Measurements from ENCODE around the gene HSPE1. TPM values are rescaled to one million over a fixed set of nuclear protein-coding genes. Genes with fewer than 3 reads are reported as not detected.

HSPE1 gene
- total RNA-seq, 1 experiment from 2014 or later = 372 TPM

DNA sequence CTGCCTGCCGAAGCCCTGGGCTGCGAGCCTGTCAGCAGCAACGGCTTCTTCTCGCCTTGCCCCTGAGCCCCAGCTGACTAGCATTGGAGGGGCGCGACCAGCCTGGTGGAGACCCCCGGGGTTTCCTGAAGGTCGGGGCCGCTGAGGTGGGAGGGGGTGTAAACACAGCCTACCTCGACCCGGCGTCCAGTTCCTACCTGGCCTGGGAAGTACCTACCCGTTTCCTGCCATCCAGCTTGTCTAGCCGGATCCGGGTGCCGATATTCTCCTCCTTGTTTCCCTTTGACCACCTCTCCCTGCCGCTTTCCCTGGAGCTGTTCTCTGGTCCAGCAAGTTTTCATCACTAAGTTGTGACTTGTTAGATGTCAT is 16.2 kb downstream of the HSPE1 start:
- Mint-ChIP-seq H3K9me3 (peaks cover 6% of the 10 kb centered on the region), H3K4me3 (peak overlapping the region; percentile 99), H3K27ac (peak overlapping the region; percentile 95), H3K36me3 (peaks cover 16% of the 10 kb centered on the region), H3K4me1 (peaks cover 48% of the 10 kb centered on the region), H3K27me3 (ENCODE audit: low read depth) (no peaks in the 10 kb centered on the region)
- DNase-seq (ENCODE audit: low spot score) = no peak
- peak; percentile 49 for ATAC-seq
- TF ChIP-seq, protein P1, sequence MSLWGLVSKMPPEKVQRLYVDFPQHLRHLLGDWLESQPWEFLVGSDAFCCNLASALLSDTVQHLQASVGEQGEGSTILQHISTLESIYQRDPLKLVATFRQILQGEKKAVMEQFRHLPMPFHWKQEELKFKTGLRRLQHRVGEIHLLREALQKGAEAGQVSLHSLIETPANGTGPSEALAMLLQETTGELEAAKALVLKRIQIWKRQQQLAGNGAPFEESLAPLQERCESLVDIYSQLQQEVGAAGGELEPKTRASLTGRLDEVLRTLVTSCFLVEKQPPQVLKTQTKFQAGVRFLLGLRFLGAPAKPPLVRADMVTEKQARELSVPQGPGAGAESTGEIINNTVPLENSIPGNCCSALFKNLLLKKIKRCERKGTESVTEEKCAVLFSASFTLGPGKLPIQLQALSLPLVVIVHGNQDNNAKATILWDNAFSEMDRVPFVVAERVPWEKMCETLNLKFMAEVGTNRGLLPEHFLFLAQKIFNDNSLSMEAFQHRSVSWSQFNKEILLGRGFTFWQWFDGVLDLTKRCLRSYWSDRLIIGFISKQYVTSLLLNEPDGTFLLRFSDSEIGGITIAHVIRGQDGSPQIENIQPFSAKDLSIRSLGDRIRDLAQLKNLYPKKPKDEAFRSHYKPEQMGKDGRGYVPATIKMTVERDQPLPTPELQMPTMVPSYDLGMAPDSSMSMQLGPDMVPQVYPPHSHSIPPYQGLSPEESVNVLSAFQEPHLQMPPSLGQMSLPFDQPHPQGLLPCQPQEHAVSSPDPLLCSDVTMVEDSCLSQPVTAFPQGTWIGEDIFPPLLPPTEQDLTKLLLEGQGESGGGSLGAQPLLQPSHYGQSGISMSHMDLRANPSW (CRISPR knock-in tag; conservative IDR thresholded peaks at IDR 0.05; ENCODE audit: low read depth) = 0 out of 2 replicates have a peak, but pooled peaks have one; percentile 22
- TF ChIP-seq CREB1 (CRISPR knock-in tag; IDR thresholded peaks at IDR 0.05) (no peak), ELF4 (CRISPR knock-in tag; IDR thresholded peaks at IDR 0.05; ENCODE audit: low read depth) (no peak), MYBL2 (CRISPR knock-in tag; IDR thresholded peaks at IDR 0.05) (no peak), RELA (CRISPR knock-in tag; IDR thresholded peaks at IDR 0.05; ENCODE audit: borderline replicate concordance) (no peak; the same call in 1 of the 2 replicates), NFYB (CRISPR knock-in tag; conservative IDR thresholded peaks at IDR 0.05; ENCODE audit: low read depth) (no peak), TEAD1 (CRISPR knock-in tag; IDR thresholded peaks at IDR 0.05) (no peak), ESRRA (CRISPR knock-in tag; IDR thresholded peaks at IDR 0.05; ENCODE audit: borderline replicate concordance) (0 out of 2 replicates have a peak, but pooled peaks have one; percentile 8), ZNF232 (CRISPR knock-in tag; IDR thresholded peaks at IDR 0.05) (no peak), GABPB1 (CRISPR knock-in tag; IDR thresholded peaks at IDR 0.05) (no peak)
- TF ChIP-seq, protein P2, sequence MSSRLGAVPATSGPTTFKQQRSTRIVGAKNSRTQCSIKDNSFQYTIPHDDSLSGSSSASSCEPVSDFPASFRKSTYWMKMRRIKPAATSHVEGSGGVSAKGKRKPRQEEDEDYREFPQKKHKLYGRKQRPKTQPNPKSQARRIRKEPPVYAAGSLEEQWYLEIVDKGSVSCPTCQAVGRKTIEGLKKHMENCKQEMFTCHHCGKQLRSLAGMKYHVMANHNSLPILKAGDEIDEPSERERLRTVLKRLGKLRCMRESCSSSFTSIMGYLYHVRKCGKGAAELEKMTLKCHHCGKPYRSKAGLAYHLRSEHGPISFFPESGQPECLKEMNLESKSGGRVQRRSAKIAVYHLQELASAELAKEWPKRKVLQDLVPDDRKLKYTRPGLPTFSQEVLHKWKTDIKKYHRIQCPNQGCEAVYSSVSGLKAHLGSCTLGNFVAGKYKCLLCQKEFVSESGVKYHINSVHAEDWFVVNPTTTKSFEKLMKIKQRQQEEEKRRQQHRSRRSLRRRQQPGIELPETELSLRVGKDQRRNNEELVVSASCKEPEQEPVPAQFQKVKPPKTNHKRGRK (CRISPR knock-in tag; IDR thresholded peaks at IDR 0.05; ENCODE audit: borderline replicate concordance) = no peak
- TF ChIP-seq, protein P3, sequence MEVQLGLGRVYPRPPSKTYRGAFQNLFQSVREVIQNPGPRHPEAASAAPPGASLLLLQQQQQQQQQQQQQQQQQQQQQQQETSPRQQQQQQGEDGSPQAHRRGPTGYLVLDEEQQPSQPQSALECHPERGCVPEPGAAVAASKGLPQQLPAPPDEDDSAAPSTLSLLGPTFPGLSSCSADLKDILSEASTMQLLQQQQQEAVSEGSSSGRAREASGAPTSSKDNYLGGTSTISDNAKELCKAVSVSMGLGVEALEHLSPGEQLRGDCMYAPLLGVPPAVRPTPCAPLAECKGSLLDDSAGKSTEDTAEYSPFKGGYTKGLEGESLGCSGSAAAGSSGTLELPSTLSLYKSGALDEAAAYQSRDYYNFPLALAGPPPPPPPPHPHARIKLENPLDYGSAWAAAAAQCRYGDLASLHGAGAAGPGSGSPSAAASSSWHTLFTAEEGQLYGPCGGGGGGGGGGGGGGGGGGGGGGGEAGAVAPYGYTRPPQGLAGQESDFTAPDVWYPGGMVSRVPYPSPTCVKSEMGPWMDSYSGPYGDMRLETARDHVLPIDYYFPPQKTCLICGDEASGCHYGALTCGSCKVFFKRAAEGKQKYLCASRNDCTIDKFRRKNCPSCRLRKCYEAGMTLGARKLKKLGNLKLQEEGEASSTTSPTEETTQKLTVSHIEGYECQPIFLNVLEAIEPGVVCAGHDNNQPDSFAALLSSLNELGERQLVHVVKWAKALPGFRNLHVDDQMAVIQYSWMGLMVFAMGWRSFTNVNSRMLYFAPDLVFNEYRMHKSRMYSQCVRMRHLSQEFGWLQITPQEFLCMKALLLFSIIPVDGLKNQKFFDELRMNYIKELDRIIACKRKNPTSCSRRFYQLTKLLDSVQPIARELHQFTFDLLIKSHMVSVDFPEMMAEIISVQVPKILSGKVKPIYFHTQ (CRISPR knock-in tag; IDR thresholded peaks at IDR 0.05) = no peak
- TF ChIP-seq, protein P4, sequence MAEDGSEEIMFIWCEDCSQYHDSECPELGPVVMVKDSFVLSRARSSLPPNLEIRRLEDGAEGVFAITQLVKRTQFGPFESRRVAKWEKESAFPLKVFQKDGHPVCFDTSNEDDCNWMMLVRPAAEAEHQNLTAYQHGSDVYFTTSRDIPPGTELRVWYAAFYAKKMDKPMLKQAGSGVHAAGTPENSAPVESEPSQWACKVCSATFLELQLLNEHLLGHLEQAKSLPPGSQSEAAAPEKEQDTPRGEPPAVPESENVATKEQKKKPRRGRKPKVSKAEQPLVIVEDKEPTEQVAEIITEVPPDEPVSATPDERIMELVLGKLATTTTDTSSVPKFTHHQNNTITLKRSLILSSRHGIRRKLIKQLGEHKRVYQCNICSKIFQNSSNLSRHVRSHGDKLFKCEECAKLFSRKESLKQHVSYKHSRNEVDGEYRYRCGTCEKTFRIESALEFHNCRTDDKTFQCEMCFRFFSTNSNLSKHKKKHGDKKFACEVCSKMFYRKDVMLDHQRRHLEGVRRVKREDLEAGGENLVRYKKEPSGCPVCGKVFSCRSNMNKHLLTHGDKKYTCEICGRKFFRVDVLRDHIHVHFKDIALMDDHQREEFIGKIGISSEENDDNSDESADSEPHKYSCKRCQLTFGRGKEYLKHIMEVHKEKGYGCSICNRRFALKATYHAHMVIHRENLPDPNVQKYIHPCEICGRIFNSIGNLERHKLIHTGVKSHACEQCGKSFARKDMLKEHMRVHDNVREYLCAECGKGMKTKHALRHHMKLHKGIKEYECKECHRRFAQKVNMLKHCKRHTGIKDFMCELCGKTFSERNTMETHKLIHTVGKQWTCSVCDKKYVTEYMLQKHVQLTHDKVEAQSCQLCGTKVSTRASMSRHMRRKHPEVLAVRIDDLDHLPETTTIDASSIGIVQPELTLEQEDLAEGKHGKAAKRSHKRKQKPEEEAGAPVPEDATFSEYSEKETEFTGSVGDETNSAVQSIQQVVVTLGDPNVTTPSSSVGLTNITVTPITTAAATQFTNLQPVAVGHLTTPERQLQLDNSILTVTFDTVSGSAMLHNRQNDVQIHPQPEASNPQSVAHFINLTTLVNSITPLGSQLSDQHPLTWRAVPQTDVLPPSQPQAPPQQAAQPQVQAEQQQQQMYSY (CRISPR knock-in tag; IDR thresholded peaks at IDR 0.05) = peak; percentile 56
- TF ChIP-seq, protein P5, sequence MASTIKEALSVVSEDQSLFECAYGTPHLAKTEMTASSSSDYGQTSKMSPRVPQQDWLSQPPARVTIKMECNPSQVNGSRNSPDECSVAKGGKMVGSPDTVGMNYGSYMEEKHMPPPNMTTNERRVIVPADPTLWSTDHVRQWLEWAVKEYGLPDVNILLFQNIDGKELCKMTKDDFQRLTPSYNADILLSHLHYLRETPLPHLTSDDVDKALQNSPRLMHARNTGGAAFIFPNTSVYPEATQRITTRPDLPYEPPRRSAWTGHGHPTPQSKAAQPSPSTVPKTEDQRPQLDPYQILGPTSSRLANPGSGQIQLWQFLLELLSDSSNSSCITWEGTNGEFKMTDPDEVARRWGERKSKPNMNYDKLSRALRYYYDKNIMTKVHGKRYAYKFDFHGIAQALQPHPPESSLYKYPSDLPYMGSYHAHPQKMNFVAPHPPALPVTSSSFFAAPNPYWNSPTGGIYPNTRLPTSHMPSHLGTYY (CRISPR knock-in tag; IDR thresholded peaks at IDR 0.05) = no peak
- TF ChIP-seq, protein P6, sequence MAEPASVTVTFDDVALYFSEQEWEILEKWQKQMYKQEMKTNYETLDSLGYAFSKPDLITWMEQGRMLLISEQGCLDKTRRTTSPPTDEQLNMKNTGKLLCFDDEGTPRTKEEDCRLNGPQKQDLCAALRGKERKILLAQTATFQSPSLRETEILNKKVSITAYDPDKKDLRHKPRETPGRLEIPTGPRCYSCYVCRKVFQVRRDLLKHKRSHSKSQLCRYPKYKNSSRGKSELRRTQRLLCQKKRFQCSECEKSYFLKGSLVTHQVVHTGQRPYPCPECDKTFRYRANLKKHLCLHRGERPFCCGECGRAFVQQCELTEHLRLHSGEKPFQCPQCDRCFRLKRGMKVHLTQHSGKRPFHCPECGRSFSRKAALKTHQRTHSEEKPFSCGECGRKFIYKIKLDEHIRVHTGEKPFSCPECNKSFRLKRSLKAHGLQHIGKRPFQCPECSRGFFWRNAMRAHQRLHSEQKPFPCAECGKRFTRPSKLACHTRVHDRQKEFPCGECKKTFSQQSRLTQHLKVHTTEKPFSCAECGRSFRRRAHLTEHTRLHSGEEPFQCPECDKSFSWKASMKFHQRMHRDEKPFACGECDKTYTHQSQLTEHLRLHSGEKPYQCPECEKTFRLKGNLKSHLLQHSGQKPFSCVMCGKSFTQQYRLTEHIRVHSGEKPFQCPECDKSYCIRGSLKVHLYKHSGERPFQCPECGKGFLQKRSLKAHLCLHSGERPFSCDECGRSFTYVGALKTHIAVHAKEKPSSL (CRISPR knock-in tag; conservative IDR thresholded peaks at IDR 0.05) = no peak
- CTCF ChIA-PET = interaction anchor here (1.1 kb wide), 1 partner anchor 83 kb away, joined by 3 read pairs; no protein-coding TSS in a partner anchor
- POLR2A ChIA-PET = interaction anchor here (1.0 to 3.3 kb wide), 8 partner anchors 11 to 83 kb away, joined by 3 to 64 read pairs (median 5); partner anchors contain the start of genes COQ10B, HSPD1, HSPE1 and SF3B1
